ENCODE measurements around the gene TUBGCP3.

- TF ChIP-seq EP300 (IDR thresholded peaks at IDR 0.05), result no peak
- no peak for TF ChIP-seq POLR2A (IDR thresholded peaks at IDR 0.05)
Observed at GRCh38 chr13:112473818-112474217, 114.1 kb downstream of the TUBGCP3 start.
